H1 (cell line): ENCODE measurements around the gene CORO6. TPM values are rescaled to one million over a fixed set of nuclear protein-coding genes. Genes with fewer than 3 reads are reported as not detected.

Experiments used
- CTCF ChIA-PET: fragments of 300-600 bp; sonication (Branson Sonifier 250); formaldehyde crosslinking; loops from one replicate; lab custom pipeline; 2021; ENCODE audit not compliant: partially characterized antibody; lab: Charles Lee
- POLR2A ChIA-PET: fragments of 300-600 bp; sonication (Branson Sonifier 250); formaldehyde crosslinking; loops from one replicate; lab custom pipeline; 2021; ENCODE audit warnings: inconsistent platforms; ENCODE audit not compliant: partially characterized antibody; lab: Charles Lee
- DNase-seq, 2 experiments: peaks; one replicate each; pipeline versions ENCODE4 v3.0.0 to v3.0.0-alpha.2; 2010 to 2022; ENCODE audit warnings: low spot score in 2 of 2, low read depth in 1 of 2, mixed read lengths in 1 of 2
- FAIRE-seq: peaks from 2 replicates; lab custom pipeline; 2011; peaks lifted over from hg19 to GRCh38; lab: Jason Lieb, UNC
- H2AFZ ChIP-seq: 2 replicates; pipeline ENCODE4 v1.8.1; 2012; ENCODE audit warnings: low read length, inconsistent platforms
- H2AK5ac ChIP-seq: 2 replicates; pipeline ENCODE4 v1.6.1; 2013; ENCODE audit warnings: low read depth, low read length
- H2BK120ac ChIP-seq: replicated peaks from 2 replicates; pipeline ENCODE3; 2013; ENCODE audit warnings: low read depth, low read length, inconsistent platforms
- H2BK12ac ChIP-seq: 2 replicates; pipeline ENCODE4 v1.6.1; 2013; ENCODE audit warnings: low read depth, low read length
- H2BK15ac ChIP-seq: 2 replicates; pipeline ENCODE4 v1.6.1; 2013; ENCODE audit warnings: low read length
- H2BK20ac ChIP-seq: 2 replicates; pipeline ENCODE4 v1.6.1; 2013; ENCODE audit warnings: low read length
- H2BK5ac ChIP-seq: 2 replicates; pipeline ENCODE4 v1.6.1; 2013; ENCODE audit warnings: low read depth, low read length
- H3K14ac ChIP-seq: 2 replicates; pipeline ENCODE4 v1.6.1; 2013; ENCODE audit warnings: inconsistent platforms; ENCODE audit not compliant: insufficient read length
- H3K18ac ChIP-seq: 2 replicates; pipeline ENCODE4 v1.6.1; 2013; ENCODE audit warnings: low read length; ENCODE audit errors: extremely low read depth
- H3K23ac ChIP-seq: 2 replicates; pipeline ENCODE4 v1.6.1; 2013; ENCODE audit warnings: inconsistent platforms; ENCODE audit not compliant: insufficient read length
- H3K23me2 ChIP-seq: 2 replicates; pipeline ENCODE4 v1.6.1; 2013; ENCODE audit warnings: low read depth, low read length
- H3K27ac ChIP-seq: 2 replicates; pipeline ENCODE4 v1.6.1; 2011; ENCODE audit warnings: low read depth, low read length, inconsistent platforms
- H3K27me3 ChIP-seq, 4 experiments: replicated peaks in 1 of 4; 1 replicate in 1 of 4; 2 replicates in 3 of 4; pipeline versions ENCODE4 v1.6.1 to v1.8.1; 2011 to 2013; ENCODE audit warnings: low read length in 3 of 4, mild to moderate bottlenecking in 3 of 4, inconsistent platforms in 2 of 4, mixed read lengths in 2 of 4, moderate library complexity in 1 of 4; ENCODE audit not compliant: control insufficient read depth in 3 of 4, insufficient read depth in 3 of 4; ENCODE audit errors: extremely low read depth in 1 of 4
- H3K36me3 ChIP-seq, 4 experiments: 2 replicates each; pipeline versions ENCODE4 v1.6.1 to v1.8.1; 2011 to 2013; ENCODE audit warnings: mild to moderate bottlenecking in 4 of 4, low read length in 3 of 4, moderate library complexity in 2 of 4, control low read depth in 1 of 4, inconsistent platforms in 1 of 4; ENCODE audit not compliant: insufficient read depth in 4 of 4, control insufficient read depth in 2 of 4
- H3K4ac ChIP-seq: replicated peaks from 2 replicates; pipeline ENCODE3; 2013; ENCODE audit warnings: low read length, low read depth, mixed read lengths, inconsistent platforms; ENCODE audit not compliant: insufficient read length
- H3K4me1 ChIP-seq, 4 experiments: replicated peaks in 1 of 4; 1 replicate in 1 of 4; 2 replicates in 3 of 4; pipeline versions ENCODE4 v1.6.1 to v1.8.1; 2011 to 2013; ENCODE audit warnings: low read length in 3 of 4, inconsistent platforms in 2 of 4, mixed read lengths in 1 of 4; ENCODE audit not compliant: insufficient read depth in 4 of 4, control insufficient read depth in 3 of 4
- H3K4me2 ChIP-seq, 2 experiments: 2 replicates each; pipeline versions ENCODE4 v1.6.1 to v1.8.1; 2011 to 2013; ENCODE audit warnings: low read depth in 2 of 2, low read length in 2 of 2, control low read depth in 1 of 2, inconsistent platforms in 1 of 2, mild to moderate bottlenecking in 1 of 2; ENCODE audit not compliant: insufficient read depth in 1 of 2
- H3K4me3 ChIP-seq, 4 experiments: fragments of 200-600, 300-600 bp in 1 of 4; sonication (generic), shearing (Covaris generic), sonication (Bioruptor Twin) in 1 of 4; 2 replicates each; pipeline versions ENCODE4 v1.5.1 to v1.8.1; 2011 to 2016; ENCODE audit warnings: low read length in 4 of 4, low read depth in 3 of 4, control low read depth in 2 of 4, inconsistent platforms in 2 of 4, mild to moderate bottlenecking in 2 of 4, mixed read lengths in 1 of 4, moderate library complexity in 1 of 4; ENCODE audit not compliant: insufficient read depth in 2 of 4; ENCODE audit errors: extremely low read depth in 1 of 4
- H3K56ac ChIP-seq: replicated peaks from 2 replicates; pipeline ENCODE3; 2013; ENCODE audit warnings: low read depth, mild to moderate bottlenecking, mixed read lengths, low read length, inconsistent platforms; ENCODE audit not compliant: insufficient read length
- H3K79me1 ChIP-seq: 2 replicates; pipeline ENCODE4 v1.6.1; 2013; ENCODE audit warnings: low read depth, low read length, control low read depth
- H3K79me2 ChIP-seq, 2 experiments: 2 replicates each; pipeline versions ENCODE4 v1.6.1 to v1.8.1; 2012 to 2013; ENCODE audit warnings: low read length in 2 of 2, mild to moderate bottlenecking in 2 of 2, inconsistent platforms in 1 of 2; ENCODE audit not compliant: insufficient read depth in 2 of 2, control insufficient read depth in 1 of 2
- H3K9ac ChIP-seq, 4 experiments: replicated peaks in 1 of 4; 1 replicate in 1 of 4; 2 replicates in 3 of 4; pipeline versions ENCODE4 v1.6.1 to v1.8.1; 2011 to 2013; ENCODE audit warnings: low read depth in 3 of 4, low read length in 3 of 4, control low read depth in 2 of 4, mild to moderate bottlenecking in 2 of 4, moderate library complexity in 2 of 4, inconsistent platforms in 1 of 4; ENCODE audit errors: extremely low read depth in 1 of 4
- H3K9me3 ChIP-seq, 2 experiments: 2 replicates each; pipeline versions ENCODE4 v1.6.1 to v1.8.1; 2012 to 2013; ENCODE audit warnings: mild to moderate bottlenecking in 2 of 2, moderate library complexity in 2 of 2, control low read depth in 1 of 2, inconsistent platforms in 1 of 2, low read depth in 1 of 2, low read length in 1 of 2, mixed read lengths in 1 of 2; ENCODE audit not compliant: insufficient read depth in 2 of 2
- H4K20me1 ChIP-seq, 2 experiments: replicated peaks in 1 of 2; 2 replicates each; pipeline versions ENCODE3 to v1.8.1; 2011 to 2013; ENCODE audit warnings: inconsistent platforms in 2 of 2, low read length in 2 of 2, mild to moderate bottlenecking in 1 of 2; ENCODE audit not compliant: insufficient read depth in 2 of 2, control insufficient read depth in 1 of 2
- H4K5ac ChIP-seq: 2 replicates; pipeline ENCODE4 v1.6.1; 2013; ENCODE audit warnings: low read length, low read depth, mixed read lengths, inconsistent platforms; ENCODE audit not compliant: insufficient read length
- H4K8ac ChIP-seq: 2 replicates; pipeline ENCODE4 v1.8.0; 2013; ENCODE audit warnings: mild to moderate bottlenecking, moderate library complexity, low read length, inconsistent platforms; ENCODE audit not compliant: insufficient read depth; ENCODE audit errors: extremely low read depth
- H4K91ac ChIP-seq: replicated peaks from 2 replicates; pipeline ENCODE3; 2013; ENCODE audit warnings: low read length, mixed read lengths, inconsistent platforms; ENCODE audit not compliant: insufficient read length
- BACH1 ChIP-seq: IDR thresholded peaks from 2 replicates; pipeline ENCODE4 v1.6.1; 2012; ENCODE audit warnings: low read length, improper control_type of control experiment
- CBX5 ChIP-seq: fragments of 300-800, 300-1000 bp; sonication (generic); IDR thresholded peaks from 2 replicates; pipeline ENCODE4 v1.7.1; 2016; ENCODE audit warnings: antibody characterized with exemption, low read length, low read depth
- E2F6 ChIP-seq: IDR thresholded peaks from 2 replicates; pipeline ENCODE4 v1.6.1; 2012; ENCODE audit warnings: inconsistent platforms
- EP300 ChIP-seq, 2 experiments: IDR thresholded peaks; 1 replicate in 1 of 2; 2 replicates in 1 of 2; pipeline ENCODE4 v1.6.1; 2011 to 2012; ENCODE audit warnings: low read depth in 2 of 2, low read length in 2 of 2, mild to moderate bottlenecking in 2 of 2, borderline replicate concordance in 1 of 2, inconsistent platforms in 1 of 2, moderate library complexity in 1 of 2
- HDAC6 ChIP-seq: IDR thresholded peaks from one replicate; pipeline ENCODE4 v1.7.1; 2012; ENCODE audit warnings: low read depth, mild to moderate bottlenecking, inconsistent platforms, low read length, moderate library complexity
- PHF8 ChIP-seq: fragments of 200-600 bp; sonication (generic); conservative IDR thresholded peaks from 2 replicates; pipeline ENCODE4 v1.7.1; 2012; ENCODE audit warnings: low read depth, mild to moderate bottlenecking, inconsistent platforms, low read length, moderate library complexity
- SIRT6 ChIP-seq: IDR thresholded peaks from one replicate; pipeline ENCODE4 v1.7.1; 2012; ENCODE audit warnings: low read length, inconsistent platforms
- TBP ChIP-seq: IDR thresholded peaks from 2 replicates; pipeline ENCODE4 v1.6.1; 2011; ENCODE audit warnings: low read depth, low read length, improper control_type of control experiment
- TCF12 ChIP-seq: IDR thresholded peaks from 2 replicates; pipeline ENCODE4 v1.6.1; 2011; ENCODE audit warnings: low read depth, mild to moderate bottlenecking, low read length
- YY1 ChIP-seq: IDR thresholded peaks from 2 replicates; pipeline ENCODE4 v1.6.1; 2011; ENCODE audit warnings: low read depth, mild to moderate bottlenecking, low read length
- WGBS, 2 experiments: shearing (Covaris generic) in 1 of 2; methylation state at CpG; one replicate each; pipeline versions ENCODE4 v1.1.6 to v1.1.7; 2013 to 2015; ENCODE audit warnings: low lambda C conversion rate in 2 of 2, mixed read lengths in 2 of 2, inconsistent platforms in 1 of 2, low coverage in 1 of 2, missing lambda C conversion rate in 1 of 2; ENCODE audit not compliant: insufficient replicate concordance in 2 of 2, insufficient coverage in 1 of 2, insufficient read length in 1 of 2; ENCODE audit errors: extremely low coverage in 1 of 2, missing lambda C conversion rate in 1 of 2; 5-methylcytosine and 5-hydroxymethylcytosine counted together
- polyA plus RNA-seq, 7 experiments: library from polyadenylated mRNA; depleted of rRNA in 3 of 7; stranded (reverse) in 5 of 7; unstranded in 2 of 7; fragments of >200 nt in 5 of 7; fragments of 200-250 nt in 2 of 7; gene quantifications; 1 replicate in 5 of 7; 2 replicates in 1 of 7; 4 replicates in 1 of 7; pipeline versions ENCODE4 v1.2.1 to v1.2.3, GENCODE V29; 2011 to 2013; ENCODE audit warnings: missing spikeins in 2 of 7, mixed read lengths in 2 of 7
- total RNA-seq: library from RNA; stranded (reverse); fragmentation: NEBNext Ultra II Directional; extraction: Animal tissue kit (Norgen Biotek cat#: 25700); gene quantifications from 2 replicates; pipeline ENCODE4 v1.2.1, GENCODE V29; 2021
- TF ChIP-seq, protein P1 (sequence below): IDR thresholded peaks from 2 replicates; pipeline ENCODE4 v1.6.1; 2012; ENCODE audit warnings: low read length, inconsistent platforms

CORO6 gene
- total and polyA plus RNA-seq, 2 of the 8 experiments (the other 6 are each of a cell fraction or from before 2014, with no cell fraction given): 2.5 to 8.6 TPM

DNA sequence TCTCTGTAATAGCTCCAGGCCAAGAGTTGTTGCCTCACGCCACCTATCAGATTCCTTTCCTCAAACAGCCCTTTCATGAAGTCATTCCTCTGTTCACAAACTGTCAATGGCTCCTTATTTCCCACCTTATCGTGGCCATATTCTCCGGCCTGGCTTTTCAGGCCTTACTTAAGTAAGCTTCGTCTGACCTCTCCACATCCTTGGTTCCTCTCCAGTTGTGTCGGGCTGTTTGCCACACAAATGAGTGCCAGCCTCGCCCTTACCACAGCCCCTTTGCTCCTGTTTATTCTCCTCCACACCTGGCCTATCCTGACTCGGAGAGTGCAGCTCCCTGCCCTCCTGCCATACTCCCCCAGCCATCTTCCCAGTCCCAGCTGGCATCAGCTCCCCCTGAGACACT is 52.2 kb downstream of the CORO6 start:
- no peak overlapping the region for H3K27ac ChIP-seq
- no peaks in the 10 kb centered on the region for H3K79me2 ChIP-seq
- peak overlapping the region; percentile 50; the same call in 1 of the 2 replicates for H2BK12ac ChIP-seq
- H2BK20ac ChIP-seq: no peak overlapping the region
- H3K9ac ChIP-seq: no peak overlapping the region
- peaks cover 2 to 7% (median 5%) of the 10 kb centered on the region in 4 experiments; a peak in 5 of 8 replicates for H3K36me3 ChIP-seq
- peaks cover under 1 to 1% of the 10 kb centered on the region in 2 experiments for H4K20me1 ChIP-seq
- FAIRE-seq (no peak), DNase-seq (peak in 1 of 2 experiments; percentile 33)
- H3K4ac ChIP-seq: no peak overlapping the region
- H2AFZ ChIP-seq: no peak overlapping the region
- H3K27me3 ChIP-seq: peaks cover 11 to 33% (median 23%) of the 10 kb centered on the region in 4 experiments
- H3K79me1 ChIP-seq: no peaks in the 10 kb centered on the region
- H3K4me1 ChIP-seq: peaks cover 3 to 14% (median 10%) of the 10 kb centered on the region in 4 experiments; a peak in 6 of 7 replicates
- WGBS, 2 experiments: 88% methylated on average over 7 of the region's 7 CpGs; no CpG with 5 or more reads in 1 of the 2 experiments
- H2BK15ac ChIP-seq: no peak overlapping the region
- H2AK5ac ChIP-seq: no peak overlapping the region
- no peak overlapping the region for H3K4me2 ChIP-seq
- no peak overlapping the region for H3K56ac ChIP-seq
- no peak overlapping the region for H2BK5ac ChIP-seq
- no peak overlapping the region for H4K5ac ChIP-seq
- H2BK120ac ChIP-seq: no peak overlapping the region
- no peak overlapping the region for H3K14ac ChIP-seq
- no peak overlapping the region for H3K4me3 ChIP-seq
- H4K8ac ChIP-seq: no peak overlapping the region
- H3K23me2 ChIP-seq: peaks cover 27% of the 10 kb centered on the region
- H3K18ac ChIP-seq: no peak overlapping the region
- H3K23ac ChIP-seq: no peak overlapping the region
- no peaks in the 10 kb centered on the region for H3K9me3 ChIP-seq
- ChIA-PET POLR2A (interaction anchor here (2.0 to 2.5 kb wide), 2 partner anchors 15 to 23 kb away, joined by 5 to 6 read pairs; partner anchors contain the start of gene ANKRD13B), CTCF (interaction anchor here (1.0 to 15.3 kb wide), 9 partner anchors 9 to 523 kb away, joined by 3 to 167 read pairs (median 9); partner anchors contain the start of genes ANKRD13B and CORO6)
- no peak overlapping the region for H4K91ac ChIP-seq
- TF ChIP-seq BACH1 (no peak), CBX5 (no peak), YY1 (no peak), PHF8 (no peak), EP300 (IDR thresholded peaks at IDR 0.05; ENCODE audit: borderline replicate concordance in 1 of 2, low read depth in 2 of 2, low read length in 2 of 2) (no peak), TCF12 (no peak), SIRT6 (no peak), HDAC6 (no peak), TBP (no peak), E2F6 (no peak)
- TF ChIP-seq, protein P1, sequence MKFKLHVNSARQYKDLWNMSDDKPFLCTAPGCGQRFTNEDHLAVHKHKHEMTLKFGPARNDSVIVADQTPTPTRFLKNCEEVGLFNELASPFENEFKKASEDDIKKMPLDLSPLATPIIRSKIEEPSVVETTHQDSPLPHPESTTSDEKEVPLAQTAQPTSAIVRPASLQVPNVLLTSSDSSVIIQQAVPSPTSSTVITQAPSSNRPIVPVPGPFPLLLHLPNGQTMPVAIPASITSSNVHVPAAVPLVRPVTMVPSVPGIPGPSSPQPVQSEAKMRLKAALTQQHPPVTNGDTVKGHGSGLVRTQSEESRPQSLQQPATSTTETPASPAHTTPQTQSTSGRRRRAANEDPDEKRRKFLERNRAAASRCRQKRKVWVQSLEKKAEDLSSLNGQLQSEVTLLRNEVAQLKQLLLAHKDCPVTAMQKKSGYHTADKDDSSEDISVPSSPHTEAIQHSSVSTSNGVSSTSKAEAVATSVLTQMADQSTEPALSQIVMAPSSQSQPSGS: no peak
